BJ (cell line): ENCODE results near the gene PFDN4. TPM values are rescaled to one million over a fixed set of nuclear protein-coding genes. Genes with fewer than 3 reads are reported as not detected.

ENCODE experiments used
- CTCF ChIA-PET: fragments of 350-600 bp; formaldehyde crosslinking; extraction: SDS; loops from one replicate; lab custom pipeline; 2021; ENCODE audit warnings: antibody characterized with exemption, inconsistent platforms; lab: Yijun Ruan, JAX
- POLR2A ChIA-PET: fragments of 300-600 bp; sonication (Branson Sonifier 250); formaldehyde crosslinking; extraction: SDS; loops from one replicate; lab custom pipeline; 2021; ENCODE audit warnings: antibody characterized with exemption; lab: Charles Lee
- DNase-seq: peaks from one replicate; pipeline ENCODE4 v3.0.0-alpha.2; 2011; ENCODE audit warnings: low read depth
- H3K27me3 ChIP-seq: 2 replicates; pipeline ENCODE4 v1.6.0; 2011; ENCODE audit warnings: low read length; ENCODE audit not compliant: control insufficient read depth, insufficient read depth
- H3K36me3 ChIP-seq: 2 replicates; pipeline ENCODE4 v1.5.1; 2011; ENCODE audit warnings: low read length; ENCODE audit not compliant: control insufficient read depth, insufficient read depth
- H3K4me3 ChIP-seq: 2 replicates; pipeline ENCODE4 v1.5.1; 2011; ENCODE audit warnings: low read depth, mild to moderate bottlenecking, control low read depth, low read length
- CTCF ChIP-seq: IDR thresholded peaks from 2 replicates; pipeline ENCODE4 v1.5.1; 2011; ENCODE audit warnings: low read depth, mild to moderate bottlenecking, control low read depth, inconsistent platforms, low read length, moderate library complexity; ENCODE audit not compliant: insufficient read depth
- polyA plus RNA-seq: library from polyadenylated mRNA; depleted of rRNA; stranded (reverse); fragments of >200 nt; gene quantifications from 2 replicates; pipeline ENCODE4 v1.2.3, GENCODE V29; 2011

The PFDN4 gene
- polyA plus RNA-seq, 1 experiment: 10.4 TPM

GRCh38 chr20:54201268-54201846 lies 6.5 kb upstream of the PFDN4 start:
- H3K36me3 ChIP-seq: no peaks in the 10 kb centered on the region
- ChIA-PET POLR2A (no interaction called here), CTCF (interaction anchor here (1.3 to 13.0 kb wide), 5 partner anchors 6 to 130 kb away, joined by 3 to 544 read pairs (median 9); partner anchors contain the start of gene PFDN4)
- H3K27me3 ChIP-seq: peaks cover 2% of the 10 kb centered on the region; the same call in 1 of the 2 replicates
- TF ChIP-seq CTCF: no peak
- no peak for DNase-seq
- H3K4me3 ChIP-seq: no peak overlapping the region

- H3K36me3 ChIP-seq: no peaks in the 10 kb centered on the region
- POLR2A ChIA-PET: no interaction called here
- CTCF ChIA-PET: interaction anchor here (1.2 to 13.0 kb wide), 2 partner anchors 95 to 105 kb away, joined by 3 to 544 read pairs; no protein-coding TSS in a partner anchor
- H3K4me3 ChIP-seq: no peak overlapping the region
- DNase-seq: no peak
- peaks cover 2% of the 10 kb centered on the region; the same call in 1 of the 2 replicates for H3K27me3 ChIP-seq
- no peak for TF ChIP-seq CTCF
These were observed 4.6 kb upstream of the PFDN4 start for GRCh38 chr20:54203281-54203680.

GRCh38 chr20:54204063-54204462 lies 3.8 kb upstream of the PFDN4 start:
- no peak for DNase-seq
- Histone ChIP-seq H3K27me3 (peaks cover 2% of the 10 kb centered on the region; the same call in 1 of the 2 replicates), H3K4me3 (no peak overlapping the region), H3K36me3 (no peaks in the 10 kb centered on the region)
- ChIA-PET CTCF (interaction anchor here (1.2 to 13.0 kb wide), 3 partner anchors 95 to 442 kb away, joined by 3 to 544 read pairs (median 3); no protein-coding TSS in a partner anchor), POLR2A (no interaction called here)
- no peak for TF ChIP-seq CTCF

GRCh38 chr20:54204481-54204880 lies 3.4 kb upstream of the PFDN4 start:
- no peaks in the 10 kb centered on the region for H3K36me3 ChIP-seq
- TF ChIP-seq CTCF: no peak
- POLR2A ChIA-PET: no interaction called here
- no peak for DNase-seq
- peaks cover 2% of the 10 kb centered on the region; the same call in 1 of the 2 replicates for H3K27me3 ChIP-seq
- CTCF ChIA-PET: interaction anchor here (1.5 to 13.0 kb wide), 2 partner anchors 106 to 442 kb away, joined by 3 to 544 read pairs; no protein-coding TSS in a partner anchor
- no peak overlapping the region for H3K4me3 ChIP-seq

GRCh38 chr20:54205450-54205849 lies 2.4 kb upstream of the PFDN4 start:
- H3K4me3 ChIP-seq: no peak overlapping the region
- no peaks in the 10 kb centered on the region for H3K36me3 ChIP-seq
- peaks cover 2% of the 10 kb centered on the region; the same call in 1 of the 2 replicates for H3K27me3 ChIP-seq
- POLR2A ChIA-PET: no interaction called here
- TF ChIP-seq CTCF: no peak
- CTCF ChIA-PET: interaction anchor here (1.5 to 13.0 kb wide), 3 partner anchors 7 to 441 kb away, joined by 3 to 544 read pairs (median 32); no protein-coding TSS in a partner anchor
- DNase-seq: no peak
